Endothelial cell of umbilical vein (primary cell): Measurements from ENCODE around the gene ABL1.

Source experiments
- CTCF ChIP-seq, 2 donors: IDR thresholded peaks; 1 replicate in 1 of 2; 2 replicates in 1 of 2; pipeline ENCODE4 v1.5.1; 2011; ENCODE audit warnings: low read length in 2 of 2, mild to moderate bottlenecking in 2 of 2, moderate library complexity in 2 of 2, control low read depth in 1 of 2, inconsistent platforms in 1 of 2, low read depth in 1 of 2; ENCODE audit not compliant: insufficient read depth in 1 of 2; ENCODE audit errors: extremely low read depth in 1 of 2
- EZH2 ChIP-seq: IDR thresholded peaks from 2 replicates; pipeline ENCODE4 v1.6.1; 2012; ENCODE audit warnings: borderline replicate concordance, low read depth, mild to moderate bottlenecking, moderate library complexity, low read length, inconsistent platforms; ENCODE audit not compliant: severe bottlenecking
- FOS ChIP-seq: IDR thresholded peaks from 2 replicates; pipeline ENCODE4 v1.6.1; 2011; ENCODE audit warnings: mild to moderate bottlenecking, low read length, moderate library complexity, borderline replicate concordance; ENCODE audit not compliant: insufficient read depth
- GATA2 ChIP-seq: IDR thresholded peaks from 2 replicates; pipeline ENCODE4 v1.7.0; 2011; ENCODE audit warnings: low read depth, mild to moderate bottlenecking, moderate library complexity, mixed read lengths, low read length; ENCODE audit not compliant: insufficient read length, insufficient read depth
- JUN ChIP-seq: IDR thresholded peaks from 2 replicates; pipeline ENCODE4 v1.6.1; 2011; ENCODE audit warnings: borderline replicate concordance, low read depth; ENCODE audit not compliant: insufficient read length, insufficient read depth
- MYC ChIP-seq: IDR thresholded peaks from one replicate; pipeline ENCODE4 v1.6.1; 2011; ENCODE audit warnings: mild to moderate bottlenecking, low read depth, low read length
- POLR2A ChIP-seq: IDR thresholded peaks from 2 replicates; pipeline ENCODE4 v1.6.1; 2012; ENCODE audit warnings: low read depth, mild to moderate bottlenecking, control low read depth, low read length
- POLR2AphosphoS5 ChIP-seq: IDR thresholded peaks from 2 replicates; pipeline ENCODE4 v1.6.1; 2012; ENCODE audit warnings: low read depth, mild to moderate bottlenecking, control low read depth, low read length, moderate library complexity; ENCODE audit not compliant: insufficient read depth
- TF ChIP-seq, protein P1 (sequence below): IDR thresholded peaks from 2 replicates; pipeline ENCODE4 v1.6.1; 2011; ENCODE audit not compliant: insufficient read depth, insufficient read length

GRCh38 chr9:130858739-130859705, 24.0 kb downstream of the ABL1 start:
- TF ChIP-seq CTCF (IDR thresholded peaks at IDR 0.05; ENCODE audit: extremely low read depth in 1 of 2, insufficient read depth in 1 of 2, low read depth in 1 of 2, low read length in 2 of 2) (no peak), FOS (no peak), POLR2A (no peak), POLR2AphosphoS5 (no peak), EZH2 (no peak), MYC (no peak), JUN (no peak), GATA2 (no peak)
- TF ChIP-seq, protein P1, sequence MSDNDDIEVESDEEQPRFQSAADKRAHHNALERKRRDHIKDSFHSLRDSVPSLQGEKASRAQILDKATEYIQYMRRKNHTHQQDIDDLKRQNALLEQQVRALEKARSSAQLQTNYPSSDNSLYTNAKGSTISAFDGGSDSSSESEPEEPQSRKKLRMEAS, result no peak
